PC-3 (cell line): ENCODE measurements around the gene LBHD2.

Source experiments
- CTCF ChIP-seq: fragments of 300-600 bp; sonication (generic); conservative IDR thresholded peaks from 2 replicates; pipeline ENCODE4 v1.5.1; 2017; ENCODE audit warnings: antibody characterized with exemption, low read depth, mild to moderate bottlenecking, low read length
- EZH2 ChIP-seq: fragments of 300-600 bp; sonication (generic); IDR thresholded peaks from one replicate; pipeline ENCODE4 v1.6.1; 2017; ENCODE audit warnings: antibody characterized with exemption, mild to moderate bottlenecking, low read length; ENCODE audit not compliant: unreplicated experiment
- EZH2phosphoT487 ChIP-seq: fragments of 300-600 bp; sonication (generic); IDR thresholded peaks from 2 replicates; pipeline ENCODE4 v1.6.1; 2018; ENCODE audit warnings: mild to moderate bottlenecking, antibody characterized with exemption, low read length, borderline replicate concordance

- TF ChIP-seq CTCF, result no peak
- no peak for TF ChIP-seq EZH2
- no peak for TF ChIP-seq EZH2phosphoT487
These were observed 50.9 kb downstream of the LBHD2 start for GRCh38 chr14:103134919-103135318.
